GM19023 (cell line): ENCODE results near the gene FAM171A2.

Experiments
- ATAC-seq: cut with Tn5 transposase; IDR thresholded peaks from one replicate; pipeline ENCODE4 v1.9.1; 2021; ENCODE audit warnings: mild to moderate bottlenecking, moderate library complexity; ENCODE audit not compliant: unreplicated experiment

FAM171A2 gene

GRCh38 chr17:44362459-44362948, 1.1 kb downstream of the FAM171A2 start:
- no peak for ATAC-seq

GRCh38 chr17:44361292-44362260, 2.1 kb downstream of the FAM171A2 start:
- ATAC-seq, result no peak

GRCh38 chr17:44360826-44361225, 2.8 kb downstream of the FAM171A2 start:
- ATAC-seq, result no peak

GRCh38 chr17:44360144-44360533, 3.5 kb downstream of the FAM171A2 start:
- no peak for ATAC-seq

- ATAC-seq, result no peak
Observed at GRCh38 chr17:44359458-44360143, 4.1 kb downstream of the FAM171A2 start.

GRCh38 chr17:44359006-44359405, 4.6 kb downstream of the FAM171A2 start:
- ATAC-seq, result no peak

- ATAC-seq, result no peak
Observed at GRCh38 chr17:44358066-44358465, 5.6 kb downstream of the FAM171A2 start.

GRCh38 chr17:44356241-44356640, 7.4 kb downstream of the FAM171A2 start:
- ATAC-seq, result no peak

- ATAC-seq, result no peak
Observed at GRCh38 chr17:44355642-44356099, 8.0 kb downstream of the FAM171A2 start.

GRCh38 chr17:44354582-44355561, 8.8 kb downstream of the FAM171A2 start:
- ATAC-seq, result no peak

- no peak for ATAC-seq
Observed at GRCh38 chr17:44353672-44354331, 9.9 kb downstream of the FAM171A2 start.

GRCh38 chr17:44352828-44353671, 10.6 kb downstream of the FAM171A2 start:
- ATAC-seq, result no peak

GRCh38 chr17:44351961-44352827, 11.5 kb downstream of the FAM171A2 start:
- ATAC-seq, result no peak

- ATAC-seq, result no peak
Observed at GRCh38 chr17:44351464-44351863, 12.2 kb downstream of the FAM171A2 start.

- no peak for ATAC-seq
Observed at GRCh38 chr17:44350733-44351226, 12.9 kb downstream of the FAM171A2 start.

GRCh38 chr17:44349553-44350070, 14.0 kb downstream of the FAM171A2 start:
- no peak for ATAC-seq

- no peak for ATAC-seq
Observed at GRCh38 chr17:44348988-44349364, 14.7 kb downstream of the FAM171A2 start.
